ENCODE results near the gene CCIN. TPM values are rescaled to one million over a fixed set of nuclear protein-coding genes. Genes with fewer than 3 reads are reported as not detected.

The CCIN gene
- total RNA-seq, 1 donor from 2014 or later, result not detected

DNA sequence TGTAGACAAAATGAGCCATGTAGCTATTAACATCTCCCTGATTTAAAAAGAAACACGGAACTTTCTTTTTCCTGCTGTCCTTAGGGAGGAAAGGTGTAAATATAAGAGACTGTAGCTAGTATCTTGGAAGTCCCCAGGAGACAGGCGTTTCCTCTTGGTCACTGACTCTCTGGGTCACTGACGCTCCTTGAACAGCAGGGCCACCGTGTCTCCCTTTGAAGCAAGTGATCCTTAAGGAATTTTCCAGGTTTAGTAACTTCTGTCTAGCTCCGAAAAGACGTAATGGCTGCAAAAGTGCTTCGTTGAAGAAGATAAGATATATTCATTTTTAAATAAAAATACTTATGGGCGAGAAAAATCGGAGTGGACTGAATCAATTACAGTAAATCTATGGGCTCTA, 20.8 kb downstream of the CCIN start:
- Histone ChIP-seq H3F3A (ENCODE audit: low read depth) (peaks cover 27% of the 10 kb centered on the region), H3K36me3 (no peaks in the 10 kb centered on the region), H3K79me2 (ENCODE audit: low read depth) (peaks cover 43% of the 10 kb centered on the region), H3K27ac (peak overlapping the region; percentile 27), H2AFZ (replicated peaks) (peak overlapping the region; percentile 17), H3K9me3 (ENCODE audit: low read depth) (no peaks in the 10 kb centered on the region), H3K27me3 (no peaks in the 10 kb centered on the region), H3K4me1 (peaks cover 20% of the 10 kb centered on the region), H3K4me2 (peak overlapping the region; percentile 85), H4K20me1 (ENCODE audit: low read depth) (peaks cover 39% of the 10 kb centered on the region), H3K9ac (no peak overlapping the region), H3K4me3 (peak overlapping the region; percentile 78)
- Mint-ChIP-seq H3K4me3 (peak overlapping the region; percentile 92), H3K9me3 (no peaks in the 10 kb centered on the region), H3K27me3 (ENCODE audit: insufficient read depth, low read depth) (no peaks in the 10 kb centered on the region), H3K4me1 (peaks cover 29% of the 10 kb centered on the region), H3K36me3 (peaks cover 1% of the 10 kb centered on the region), H3K27ac (peak overlapping the region; percentile 46)
- DNase-seq (ENCODE audit: low spot score), result peak; percentile 40
- TF ChIP-seq EZH2phosphoT487 (IDR thresholded peaks at IDR 0.05), result no peak
- TF ChIP-seq, protein P1, sequence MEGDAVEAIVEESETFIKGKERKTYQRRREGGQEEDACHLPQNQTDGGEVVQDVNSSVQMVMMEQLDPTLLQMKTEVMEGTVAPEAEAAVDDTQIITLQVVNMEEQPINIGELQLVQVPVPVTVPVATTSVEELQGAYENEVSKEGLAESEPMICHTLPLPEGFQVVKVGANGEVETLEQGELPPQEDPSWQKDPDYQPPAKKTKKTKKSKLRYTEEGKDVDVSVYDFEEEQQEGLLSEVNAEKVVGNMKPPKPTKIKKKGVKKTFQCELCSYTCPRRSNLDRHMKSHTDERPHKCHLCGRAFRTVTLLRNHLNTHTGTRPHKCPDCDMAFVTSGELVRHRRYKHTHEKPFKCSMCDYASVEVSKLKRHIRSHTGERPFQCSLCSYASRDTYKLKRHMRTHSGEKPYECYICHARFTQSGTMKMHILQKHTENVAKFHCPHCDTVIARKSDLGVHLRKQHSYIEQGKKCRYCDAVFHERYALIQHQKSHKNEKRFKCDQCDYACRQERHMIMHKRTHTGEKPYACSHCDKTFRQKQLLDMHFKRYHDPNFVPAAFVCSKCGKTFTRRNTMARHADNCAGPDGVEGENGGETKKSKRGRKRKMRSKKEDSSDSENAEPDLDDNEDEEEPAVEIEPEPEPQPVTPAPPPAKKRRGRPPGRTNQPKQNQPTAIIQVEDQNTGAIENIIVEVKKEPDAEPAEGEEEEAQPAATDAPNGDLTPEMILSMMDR (IDR thresholded peaks at IDR 0.05), result no peak
- TF ChIP-seq EZH2 (IDR thresholded peaks at IDR 0.05), result no peak

DNA sequence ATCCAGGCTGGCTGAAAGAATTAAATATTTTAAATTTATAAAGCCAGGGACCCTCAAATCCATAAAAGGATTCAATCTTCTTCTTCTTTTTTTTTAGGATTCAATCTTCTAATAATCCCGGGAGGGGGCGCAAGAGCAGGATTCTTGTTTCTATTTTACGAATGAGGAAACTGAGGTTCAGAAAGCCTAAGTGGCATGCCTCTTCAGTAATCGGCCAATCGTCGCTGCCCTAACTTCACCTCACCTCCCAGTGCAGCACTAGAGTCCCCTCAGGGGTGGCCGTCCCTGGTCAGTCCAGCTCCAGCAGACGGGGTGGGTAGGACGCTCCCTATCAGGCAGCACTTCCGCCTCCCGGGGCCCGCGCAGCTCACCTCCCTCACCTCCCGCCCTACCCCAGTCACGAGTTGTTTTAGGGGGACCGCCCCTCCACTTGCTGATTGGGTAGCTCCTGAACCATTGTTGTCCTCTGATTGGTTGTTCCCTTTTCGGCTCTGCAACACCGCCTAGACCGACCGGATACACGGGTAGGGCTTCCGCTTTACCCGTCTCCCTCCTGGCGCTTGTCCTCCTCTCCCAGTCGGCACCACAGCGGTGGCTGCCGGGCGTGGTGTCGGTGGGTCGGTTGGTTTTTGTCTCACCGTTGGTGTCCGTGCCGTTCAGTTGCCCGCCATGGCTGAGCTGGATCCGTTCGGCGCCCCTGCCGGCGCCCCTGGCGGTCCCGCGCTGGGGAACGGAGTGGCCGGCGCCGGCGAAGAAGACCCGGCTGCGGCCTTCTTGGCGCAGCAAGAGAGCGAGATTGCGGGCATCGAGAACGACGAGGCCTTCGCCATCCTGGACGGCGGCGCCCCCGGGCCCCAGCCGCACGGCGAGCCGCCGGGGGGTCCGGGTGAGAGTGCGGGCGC, 21.5 kb downstream of the CCIN start, which contains the start of gene CLTA:
Gene CLTA, plus strand, starts transcription at position 534 of the 902 bp plus-strand sequence. Its CDS starts 136 bp downstream, at position 670.
- Histone ChIP-seq H3K36me3 (no peaks in the 10 kb centered on the region), H3F3A (ENCODE audit: low read depth) (peaks cover 20% of the 10 kb centered on the region), H3K4me1 (peaks cover 20% of the 10 kb centered on the region), H4K20me1 (ENCODE audit: low read depth) (peaks cover 46% of the 10 kb centered on the region), H3K27me3 (no peaks in the 10 kb centered on the region), H3K4me2 (peak within 1 kb of the TSS; percentile 92), H3K9me3 (ENCODE audit: low read depth) (no peaks in the 10 kb centered on the region), H3K27ac (peak within 1 kb of the TSS; percentile 59), H3K4me3 (peak within 1 kb of the TSS; percentile 78), H2AFZ (replicated peaks) (peak within 1 kb of the TSS; percentile 69), H3K9ac (peak within 1 kb of the TSS; percentile 87), H3K79me2 (ENCODE audit: low read depth) (peaks cover 50% of the 10 kb centered on the region)
- TF ChIP-seq, protein P1 (IDR thresholded peaks at IDR 0.05), result peak; percentile 56
- no peak for TF ChIP-seq EZH2phosphoT487 (IDR thresholded peaks at IDR 0.05)
- no peaks in the 10 kb centered on the region for H3K27me3 Mint-ChIP-seq (ENCODE audit: insufficient read depth, low read depth)
- peak; percentile 98 for DNase-seq (ENCODE audit: low spot score)
- H3K36me3 Mint-ChIP-seq, result peaks cover 6% of the 10 kb centered on the region
- peak within 1 kb of the TSS; percentile 80 for H3K27ac Mint-ChIP-seq
- H3K4me3 Mint-ChIP-seq, result peak within 1 kb of the TSS; percentile 92
- peaks cover 29% of the 10 kb centered on the region for H3K4me1 Mint-ChIP-seq
- no peaks in the 10 kb centered on the region for H3K9me3 Mint-ChIP-seq

DNA sequence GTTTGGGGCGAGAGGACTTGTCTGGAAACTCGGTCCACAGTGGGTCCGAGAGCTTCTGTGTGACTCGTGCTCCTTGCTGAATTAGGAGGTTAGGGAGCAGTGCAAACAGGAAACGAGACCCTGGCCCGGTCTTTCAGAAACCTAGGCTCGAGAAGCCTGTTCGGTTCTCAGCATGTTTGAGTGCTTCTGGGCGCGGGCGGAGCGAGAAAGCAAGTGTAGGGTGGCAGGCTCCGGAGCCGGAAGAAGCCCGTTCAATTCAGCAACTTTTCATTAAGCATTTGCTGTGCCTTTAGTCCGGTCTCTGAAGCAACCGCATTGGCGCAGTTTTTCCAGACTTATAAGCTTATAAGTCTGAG, 22.1 kb downstream of the CCIN start:
- H3K9me3 Mint-ChIP-seq, result no peaks in the 10 kb centered on the region
- no peaks in the 10 kb centered on the region for H3K36me3 ChIP-seq
- H4K20me1 ChIP-seq (ENCODE audit: low read depth), result peaks cover 49% of the 10 kb centered on the region
- no peak overlapping the region for H2AFZ ChIP-seq (replicated peaks)
- H3K27me3 ChIP-seq, result no peaks in the 10 kb centered on the region
- H3K4me3 ChIP-seq, result peak overlapping the region; percentile 78
- H3K9me3 ChIP-seq (ENCODE audit: low read depth), result no peaks in the 10 kb centered on the region
- no peak overlapping the region for H3K27ac ChIP-seq
- peaks cover 56% of the 10 kb centered on the region for H3K79me2 ChIP-seq (ENCODE audit: low read depth)
- TF ChIP-seq, protein P1 (IDR thresholded peaks at IDR 0.05), result no peak
- H3K27ac Mint-ChIP-seq, result peak overlapping the region; percentile 42
- peaks cover 20% of the 10 kb centered on the region for H3K4me1 ChIP-seq
- H3K36me3 Mint-ChIP-seq, result peaks cover 6% of the 10 kb centered on the region
- peak overlapping the region; percentile 87 for H3K9ac ChIP-seq
- peaks cover 15% of the 10 kb centered on the region for H3F3A ChIP-seq (ENCODE audit: low read depth)
- H3K4me3 Mint-ChIP-seq, result peak overlapping the region; percentile 92
- peak; percentile 43 for DNase-seq (ENCODE audit: low spot score)
- no peaks in the 10 kb centered on the region for H3K27me3 Mint-ChIP-seq (ENCODE audit: insufficient read depth, low read depth)
- H3K4me1 Mint-ChIP-seq, result peaks cover 29% of the 10 kb centered on the region
- H3K4me2 ChIP-seq, result peak overlapping the region; percentile 92

Data from neural progenitor cell (in vitro differentiated cells).